HG03520 (cell line): ENCODE results near the gene KCNAB2.

Source experiments
- ATAC-seq: cut with Tn5 transposase; IDR thresholded peaks from one replicate; pipeline ENCODE4 v1.9.1; 2021; ENCODE audit warnings: mild to moderate bottlenecking, moderate library complexity; ENCODE audit not compliant: unreplicated experiment

KCNAB2 gene

DNA sequence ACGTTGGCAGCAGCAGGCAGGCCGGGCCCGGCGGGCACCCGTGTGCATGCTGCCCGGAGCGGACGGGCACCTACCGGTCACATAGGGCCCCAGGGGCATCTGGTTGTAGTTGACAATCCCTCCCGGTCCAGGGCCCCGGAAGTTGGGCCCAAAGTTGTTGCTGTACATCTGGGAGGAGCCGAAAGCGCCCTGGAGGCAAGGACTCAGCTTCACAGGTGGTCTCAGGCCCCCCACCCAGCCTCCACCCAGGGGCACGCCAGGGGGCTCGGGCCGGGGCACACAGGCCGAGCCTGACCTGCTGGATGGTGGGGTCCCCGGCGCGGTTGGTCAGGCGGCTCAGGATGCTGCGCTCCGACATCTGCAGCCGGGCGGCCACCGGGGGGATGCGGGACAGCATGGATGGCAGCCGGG lies 60.6 kb downstream of the KCNAB2 start:
- no peak for ATAC-seq

DNA sequence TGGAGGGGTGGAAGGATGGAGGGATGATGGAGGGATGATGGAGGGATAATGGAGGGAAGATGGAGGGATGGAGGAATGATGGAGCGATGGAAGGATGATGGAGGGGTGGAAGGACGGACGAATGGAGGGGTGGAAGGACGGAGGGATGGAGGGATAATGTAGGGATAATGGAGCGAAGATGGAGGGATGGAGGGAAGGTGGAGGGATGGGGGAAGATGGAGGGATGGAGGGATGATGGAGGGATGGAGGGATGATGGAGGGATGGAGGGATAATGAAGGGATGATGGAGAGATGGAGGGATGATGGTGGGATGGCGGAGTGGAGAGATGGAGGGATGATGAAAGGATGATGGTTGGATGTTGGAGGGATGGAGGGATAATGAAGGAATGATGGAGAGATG lies 61.3 kb downstream of the KCNAB2 start:
- no peak for ATAC-seq

- ATAC-seq: no peak
Observed at GRCh38 chr1:6107409-6108356, 62.0 kb downstream of the KCNAB2 start.

GRCh38 chr1:6108476-6108875 lies 62.8 kb downstream of the KCNAB2 start:
- no peak for ATAC-seq

DNA sequence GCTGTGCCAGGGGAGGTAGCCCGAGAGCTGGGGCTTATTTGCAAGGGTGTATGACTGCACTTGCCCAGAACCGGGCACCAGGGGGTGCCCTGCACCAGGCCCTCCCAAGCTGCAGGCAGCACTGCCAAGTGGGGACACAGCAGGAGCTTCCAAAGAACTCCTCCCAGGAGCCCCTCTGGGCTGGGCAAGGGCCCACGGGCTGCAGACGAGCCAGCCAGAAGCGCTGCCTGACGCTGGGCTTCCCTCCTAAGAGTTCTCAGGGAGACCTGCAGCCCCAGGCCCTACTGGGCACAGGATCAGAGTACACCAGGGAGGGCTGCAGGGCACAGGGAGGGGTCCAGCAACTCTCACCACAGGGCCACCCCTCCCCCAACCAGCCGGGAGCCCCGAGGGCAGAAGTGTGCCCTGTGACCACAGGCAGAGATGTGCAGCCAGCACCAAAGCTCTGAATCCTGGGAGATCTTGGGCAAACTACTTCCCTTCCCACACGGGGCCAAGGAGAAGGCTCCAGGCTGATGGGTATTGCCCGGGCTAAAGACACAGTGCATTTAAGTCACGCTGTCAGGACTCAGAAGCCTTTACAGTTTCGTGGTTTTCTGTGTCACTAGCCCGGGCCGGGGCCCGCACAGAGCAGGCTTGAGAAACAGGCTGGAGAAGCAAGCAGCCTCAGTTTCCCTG lies 63.4 kb downstream of the KCNAB2 start:
- ATAC-seq: no peak

DNA sequence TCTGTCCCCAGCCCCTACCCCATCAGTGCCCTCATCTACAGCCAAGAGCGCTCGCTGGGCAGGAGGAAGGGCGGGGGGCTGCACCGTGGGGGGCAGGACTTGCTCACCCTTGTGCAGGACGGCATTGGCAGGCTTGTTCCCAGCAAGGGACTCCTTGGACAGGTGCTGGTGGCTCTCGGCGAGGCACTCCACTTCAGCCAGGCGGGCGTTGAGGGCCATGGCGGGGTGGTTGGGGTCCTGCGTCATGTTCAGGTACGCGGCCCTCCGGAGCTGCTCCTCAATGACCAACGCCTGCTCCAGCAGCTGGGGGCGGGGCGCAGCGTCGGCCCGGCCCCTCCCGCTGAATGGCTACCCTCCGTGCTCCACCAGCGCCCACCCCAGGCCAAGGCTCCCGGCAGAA lies 64.0 kb downstream of the KCNAB2 start:
- no peak for ATAC-seq

DNA sequence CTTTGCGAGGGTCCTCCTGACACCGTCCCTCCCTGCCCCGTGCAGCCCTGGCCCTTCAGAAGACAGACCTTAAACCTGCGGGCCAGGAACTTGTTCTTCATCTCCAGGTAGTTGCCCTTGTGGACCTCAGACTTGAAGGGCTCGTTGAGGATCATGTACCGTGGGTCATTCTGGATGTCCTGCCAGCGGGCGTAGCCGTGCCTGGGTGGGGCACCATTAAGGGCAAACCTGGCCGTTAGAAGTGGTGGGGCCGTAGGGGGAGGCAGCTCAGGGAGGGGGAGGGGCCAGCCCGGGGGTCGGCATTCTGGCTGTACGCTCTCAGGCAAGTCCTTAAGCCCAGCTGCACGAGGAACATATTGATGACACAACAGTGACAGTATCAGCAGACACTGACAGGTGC lies 64.6 kb downstream of the KCNAB2 start:
- no peak for ATAC-seq

GRCh38 chr1:6111571-6111970 lies 65.9 kb downstream of the KCNAB2 start:
- no peak for ATAC-seq

GRCh38 chr1:6111991-6112689 lies 66.5 kb downstream of the KCNAB2 start:
- ATAC-seq: no peak

DNA sequence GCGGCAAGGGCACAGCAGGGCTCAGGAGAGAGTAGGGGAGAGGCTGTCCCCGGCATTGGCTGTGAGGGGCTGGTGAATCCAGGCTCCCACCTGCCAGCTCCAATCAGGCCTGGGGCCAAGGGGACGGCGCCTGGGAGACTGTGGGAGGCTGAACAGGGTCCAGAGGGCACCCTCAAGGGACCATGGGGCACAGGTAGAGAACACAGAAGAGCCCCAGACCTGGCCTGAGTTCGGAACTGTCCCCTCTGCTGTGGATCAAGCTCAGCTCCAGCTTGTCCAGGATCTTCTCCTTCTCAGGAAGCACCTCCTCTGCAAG lies 67.0 kb downstream of the KCNAB2 start:
- no peak for ATAC-seq

GRCh38 chr1:6113116-6113515 lies 67.4 kb downstream of the KCNAB2 start:
- ATAC-seq: no peak

GRCh38 chr1:6113745-6114144 lies 68.1 kb downstream of the KCNAB2 start:
- ATAC-seq: no peak

DNA sequence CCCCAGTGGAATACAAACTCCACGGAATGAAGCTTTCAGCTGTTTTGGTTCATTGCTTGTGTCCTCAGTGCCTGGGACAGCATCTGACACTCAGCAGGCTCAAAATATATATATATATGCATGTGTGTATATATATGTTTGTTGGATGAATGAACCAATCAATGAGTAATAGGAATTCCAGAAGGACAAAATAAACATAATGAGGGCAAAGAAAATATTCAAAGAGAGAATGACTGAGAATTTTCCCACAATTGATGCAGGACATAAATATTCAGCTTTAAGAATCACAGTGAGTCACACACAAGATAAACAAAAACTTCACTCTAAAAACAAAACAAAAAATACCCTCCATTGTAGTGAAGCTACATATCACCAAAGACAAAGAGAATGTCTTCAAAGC lies 70.4 kb downstream of the KCNAB2 start:
- ATAC-seq: no peak

DNA sequence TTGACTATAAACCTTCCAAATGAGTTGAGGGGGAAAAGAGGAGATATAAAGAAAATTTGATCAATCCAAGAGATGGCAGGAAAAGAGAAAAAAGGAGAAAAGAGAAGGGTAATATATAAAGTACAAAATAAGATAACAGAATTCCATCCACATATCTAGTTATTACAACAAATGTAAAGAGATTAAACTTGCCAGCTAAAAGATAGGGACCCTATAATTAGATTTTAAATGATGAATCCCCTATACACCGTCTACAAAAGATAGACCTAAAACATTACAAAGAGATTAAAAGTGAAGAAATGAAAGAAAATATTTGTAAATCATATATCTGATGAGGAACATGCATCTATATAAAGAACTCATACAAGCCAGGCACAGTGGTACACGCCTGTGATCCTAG lies 71.4 kb downstream of the KCNAB2 start:
- ATAC-seq: no peak

DNA sequence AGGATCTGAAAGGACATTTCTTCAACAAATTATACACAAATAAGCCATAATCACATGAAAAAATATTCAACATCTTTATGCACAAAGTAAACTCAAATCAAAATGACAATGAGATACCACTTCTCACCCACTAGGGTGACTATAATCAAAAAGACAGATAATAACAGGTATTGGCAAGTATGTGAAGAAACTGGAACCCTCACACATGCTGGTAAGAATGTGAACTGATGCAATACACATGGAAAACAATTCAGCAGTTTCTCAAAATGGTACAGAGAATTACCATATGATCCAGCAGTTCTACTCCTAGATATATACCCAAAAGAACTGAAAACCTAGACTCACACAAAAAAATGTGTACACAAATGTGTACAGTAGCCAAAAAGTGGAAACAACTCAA lies 71.9 kb downstream of the KCNAB2 start:
- no peak for ATAC-seq

DNA sequence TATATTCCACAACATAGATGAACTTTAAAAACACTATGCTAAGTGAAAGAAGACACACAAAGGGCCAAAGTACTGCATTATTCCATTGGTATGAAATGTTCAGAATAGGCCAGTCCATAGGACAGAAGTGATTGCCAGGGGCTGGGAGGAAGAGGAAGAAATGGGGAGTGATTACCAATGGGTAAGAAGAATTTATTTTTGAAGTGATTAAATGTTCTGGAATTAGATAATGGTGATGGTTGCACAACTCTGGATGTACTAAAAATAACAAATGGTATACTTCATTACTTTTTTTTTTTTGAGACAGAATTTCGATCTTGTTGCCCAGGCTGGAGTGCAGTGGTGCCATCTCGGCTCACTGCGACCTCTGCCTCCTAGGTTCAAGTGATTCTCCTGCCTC lies 72.7 kb downstream of the KCNAB2 start:
- no peak for ATAC-seq

DNA sequence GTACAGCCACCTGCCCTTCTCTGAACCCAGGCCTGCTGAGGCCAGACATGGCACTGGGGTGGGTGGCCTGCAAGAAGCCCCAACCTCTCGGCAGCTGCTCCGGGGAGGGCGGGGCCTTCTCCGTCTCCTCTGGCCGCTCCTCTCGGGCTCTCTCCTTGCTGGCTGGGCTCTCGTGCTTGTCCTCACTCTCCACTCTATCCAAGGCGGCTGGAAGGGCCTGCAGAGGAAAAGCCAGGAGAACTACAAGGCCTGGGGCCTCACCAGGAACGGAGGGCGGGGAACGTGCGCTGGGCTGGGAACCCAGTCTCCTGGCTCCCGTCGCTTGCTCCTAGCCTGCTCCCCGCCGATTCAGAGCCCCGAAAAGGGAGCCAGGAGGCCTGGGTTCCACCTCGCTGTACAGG lies 75.3 kb downstream of the KCNAB2 start:
- no peak for ATAC-seq

DNA sequence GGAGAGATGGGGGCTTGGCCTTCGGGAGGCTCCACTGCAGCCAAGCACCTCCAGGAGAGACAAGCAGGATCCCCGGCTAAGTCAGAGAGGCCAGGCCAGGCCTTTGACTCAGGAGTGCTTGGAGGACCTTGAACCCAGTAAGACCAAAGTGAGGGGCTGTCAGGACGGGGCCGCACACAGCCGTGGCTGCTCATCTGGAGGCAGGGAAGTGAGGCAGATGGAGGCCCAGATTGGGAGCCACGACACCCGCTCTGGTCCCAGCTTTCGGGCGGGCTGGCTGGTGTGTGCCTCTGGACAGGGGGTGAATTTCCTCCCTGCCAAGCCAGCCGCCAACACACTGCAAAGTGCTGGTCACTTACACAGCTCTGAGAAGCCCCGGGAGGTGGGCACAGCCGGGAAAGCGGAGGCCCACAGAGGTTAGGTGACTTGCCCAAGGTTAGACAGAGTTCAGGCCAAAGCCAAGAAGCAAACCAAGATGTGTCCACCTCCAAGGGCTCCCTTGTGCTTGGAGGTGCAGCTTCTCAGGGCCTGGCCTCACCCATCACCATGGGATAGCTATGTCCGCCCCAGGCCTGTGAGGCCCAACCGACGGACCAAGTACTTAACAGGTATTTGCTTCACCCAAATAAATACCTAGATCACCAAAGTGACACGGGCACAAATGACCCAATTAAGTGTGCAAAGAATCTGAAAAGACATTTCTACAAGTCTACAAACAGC lies 76.1 kb downstream of the KCNAB2 start:
- ATAC-seq: no peak

DNA sequence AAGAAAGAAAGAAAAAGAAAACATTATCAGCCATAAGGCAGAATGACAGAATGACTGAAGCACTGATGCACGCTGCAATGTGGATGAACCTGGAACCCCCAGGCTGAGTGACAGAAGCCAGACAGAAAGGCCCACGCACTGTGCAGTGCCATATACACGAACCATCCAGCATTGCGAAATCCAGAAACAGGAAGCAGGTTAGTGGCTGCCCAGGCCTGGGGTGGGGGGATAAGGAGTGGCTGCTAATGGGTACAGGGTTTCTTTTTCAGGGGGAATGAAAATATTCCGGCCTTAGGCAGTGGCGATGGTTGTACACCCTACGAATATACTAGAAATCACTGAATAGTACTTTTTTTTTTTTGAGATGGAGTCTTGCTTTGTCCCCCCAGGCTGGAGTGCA lies 77.4 kb downstream of the KCNAB2 start:
- no peak for ATAC-seq

GRCh38 chr1:6123816-6124215 lies 78.1 kb downstream of the KCNAB2 start:
- ATAC-seq: no peak

DNA sequence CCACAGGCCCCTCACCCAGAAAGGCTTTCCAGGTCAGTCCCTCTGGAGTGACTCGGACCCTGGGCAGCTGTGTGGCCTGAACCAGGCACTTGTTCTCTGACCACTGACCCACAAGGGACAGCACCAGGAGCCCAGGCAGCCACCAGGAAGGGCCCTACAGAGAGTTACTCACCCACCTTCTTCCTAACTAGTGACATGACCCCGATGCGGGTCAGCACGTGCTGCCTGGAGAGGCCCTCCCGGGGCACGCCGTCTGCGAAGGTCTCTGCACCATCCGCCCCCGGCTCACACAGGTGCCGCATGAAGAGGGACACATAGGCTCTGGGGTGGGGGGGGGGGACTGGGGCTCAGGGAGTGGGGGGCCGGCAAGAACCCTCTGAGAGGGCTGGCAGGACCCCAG lies 78.7 kb downstream of the KCNAB2 start:
- no peak for ATAC-seq
